Esophagus muscularis mucosa (tissue), 4 donors: Measurements from ENCODE around the gene KIF3A.

Experiments used
- CTCF ChIP-seq, 3 experiments: fragments of 200-600 bp in 2 of 3; fragments of 450-650 bp in 1 of 3; sonication (generic) in 2 of 3; IDR thresholded peaks; one replicate each; pipeline ENCODE4 v1.5.1; 2017 to 2019; ENCODE audit warnings: antibody characterized with exemption in 3 of 3, mild to moderate bottlenecking in 2 of 3, moderate library complexity in 1 of 3
- EP300 ChIP-seq: sonication (generic); formaldehyde crosslinking; IDR thresholded peaks from one replicate; pipeline ENCODE4 v1.6.1; 2017; ENCODE audit warnings: antibody characterized with exemption
- POLR2A ChIP-seq: fragments of 450-650 bp; IDR thresholded peaks from one replicate; pipeline ENCODE4 v1.6.1; 2017; ENCODE audit warnings: antibody characterized with exemption, moderate library complexity, mild to moderate bottlenecking, low read depth
- POLR2AphosphoS5 ChIP-seq, 2 donors: sonication (generic); formaldehyde crosslinking; IDR thresholded peaks; one replicate each; pipeline ENCODE4 v1.6.1; 2017; ENCODE audit warnings: antibody characterized with exemption in 2 of 2

- no peak for TF ChIP-seq CTCF (IDR thresholded peaks at IDR 0.05)
- TF ChIP-seq EP300, result no peak
- TF ChIP-seq POLR2AphosphoS5 (IDR thresholded peaks at IDR 0.05), result no peak
- no peak for TF ChIP-seq POLR2A
Observed at GRCh38 chr5:132659598-132660493, 77.5 kb downstream of the KIF3A start.
